ENCODE results near the gene TMEM9.

The TMEM9 gene

GRCh38 chr1:201126463-201126831 lies 27.8 kb downstream of the TMEM9 start:
- DNase-seq: no peak

DNA sequence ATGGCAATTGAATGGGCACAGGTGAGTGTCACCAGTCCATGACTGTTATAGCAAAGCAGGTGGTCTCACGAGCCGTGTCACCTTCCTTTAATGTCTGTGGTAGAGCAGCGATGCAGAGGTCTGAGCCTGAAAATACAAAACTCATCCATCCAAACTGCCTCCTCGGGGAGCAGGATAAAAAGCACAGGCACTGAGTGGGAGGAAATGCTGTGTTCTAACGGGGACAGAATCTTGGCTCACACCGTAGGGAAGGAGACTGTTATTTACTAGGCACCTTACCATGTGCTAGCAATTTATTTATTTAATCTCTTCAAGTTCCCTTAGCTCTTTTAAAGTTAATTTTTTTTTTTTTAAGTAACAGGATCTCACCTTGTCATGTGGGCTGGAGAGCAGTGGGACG lies 28.5 kb downstream of the TMEM9 start:
- no peak for DNase-seq

DNA sequence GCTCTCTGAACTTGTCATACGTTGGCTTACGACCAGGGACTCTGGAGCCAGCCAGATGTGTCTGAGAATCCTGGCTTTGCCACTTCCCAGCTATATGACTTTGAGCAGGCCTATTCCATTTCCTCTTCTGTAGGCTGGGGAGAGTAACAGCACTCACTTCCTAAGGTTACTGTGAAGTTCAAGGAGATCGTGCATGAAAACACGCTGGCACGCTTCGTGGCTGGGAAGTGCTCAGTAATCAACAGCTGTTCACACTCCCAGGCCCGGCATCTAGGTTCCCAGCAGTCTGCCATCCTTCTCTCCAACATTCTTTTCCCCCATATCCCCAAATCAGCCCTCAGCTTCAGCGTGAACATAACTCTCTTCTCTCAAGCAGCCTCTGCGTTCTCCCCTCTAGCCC lies 29.3 kb downstream of the TMEM9 start:
- DNase-seq: no peak

DNA sequence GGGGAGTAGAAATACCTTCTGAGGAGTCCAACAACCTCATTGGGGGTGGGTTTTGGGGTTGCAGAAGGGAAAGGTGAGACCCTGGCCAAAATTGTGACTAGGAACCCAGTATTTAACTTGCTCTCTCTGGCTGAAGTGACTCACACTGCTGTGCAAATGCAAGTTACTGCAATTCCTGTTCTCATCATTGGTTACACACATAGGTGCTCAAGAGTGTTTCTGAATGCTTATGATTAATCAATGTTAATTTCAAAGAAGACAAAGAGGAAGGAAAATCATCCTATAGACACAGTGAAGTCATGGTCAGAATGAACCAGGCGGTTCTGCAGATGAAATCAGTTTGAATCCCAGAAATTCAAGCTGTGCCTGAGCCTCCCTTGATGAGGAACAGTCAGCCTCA lies 30.4 kb downstream of the TMEM9 start:
- no peak for DNase-seq

DNA sequence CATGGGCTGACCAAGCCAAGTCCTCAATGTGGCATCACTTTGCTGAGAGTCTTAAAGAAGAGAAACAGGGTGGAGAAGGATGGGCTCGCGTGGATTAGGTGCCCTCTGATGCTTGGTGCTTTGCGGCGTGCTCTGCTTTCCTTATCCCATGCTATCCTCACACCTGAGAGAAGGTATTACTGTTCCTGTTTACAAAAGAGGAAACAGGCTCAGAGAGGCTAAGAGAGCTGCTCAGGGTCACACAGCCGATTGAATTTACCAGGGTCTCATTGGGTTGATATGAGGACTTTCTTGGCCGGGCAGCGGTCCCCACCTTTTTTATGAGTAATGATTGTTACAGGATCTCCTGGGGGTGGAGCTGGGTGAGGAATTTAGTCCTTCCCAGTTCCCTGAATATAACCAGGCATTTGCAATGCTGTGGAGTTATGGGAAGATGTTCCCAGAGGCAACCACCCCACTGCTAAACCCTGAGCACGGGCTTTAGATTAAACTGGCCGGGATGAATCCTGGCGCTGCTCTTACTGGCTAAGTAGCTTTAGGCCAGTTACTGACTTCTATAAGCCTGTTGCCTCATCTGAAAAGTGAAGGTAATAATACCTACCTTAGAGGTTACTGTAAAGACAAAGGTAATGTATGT lies 31.8 kb downstream of the TMEM9 start:
- no peak for DNase-seq

GRCh38 chr1:201119206-201120197 lies 34.8 kb downstream of the TMEM9 start:
- DNase-seq: peak; percentile 45

DNA sequence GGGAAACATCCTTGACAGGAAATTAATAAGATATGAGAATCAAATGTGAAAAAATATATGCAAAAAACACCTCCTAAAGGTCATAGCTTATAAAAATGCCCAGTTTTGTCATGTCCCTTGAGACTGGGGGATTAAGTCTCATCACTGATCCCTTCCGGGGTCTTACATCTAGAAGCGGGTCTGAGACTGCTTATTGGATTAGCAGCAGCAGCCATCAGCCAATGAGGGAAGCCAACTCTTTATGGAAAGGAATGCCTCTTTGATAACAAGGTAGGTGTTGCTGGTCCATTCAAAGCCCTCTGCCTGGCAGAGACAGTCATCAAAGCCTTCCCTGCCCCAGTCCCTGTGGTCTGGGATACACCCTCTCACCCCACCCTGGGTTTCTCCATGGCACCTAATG lies 38.2 kb downstream of the TMEM9 start:
- DNase-seq: no peak

DNA sequence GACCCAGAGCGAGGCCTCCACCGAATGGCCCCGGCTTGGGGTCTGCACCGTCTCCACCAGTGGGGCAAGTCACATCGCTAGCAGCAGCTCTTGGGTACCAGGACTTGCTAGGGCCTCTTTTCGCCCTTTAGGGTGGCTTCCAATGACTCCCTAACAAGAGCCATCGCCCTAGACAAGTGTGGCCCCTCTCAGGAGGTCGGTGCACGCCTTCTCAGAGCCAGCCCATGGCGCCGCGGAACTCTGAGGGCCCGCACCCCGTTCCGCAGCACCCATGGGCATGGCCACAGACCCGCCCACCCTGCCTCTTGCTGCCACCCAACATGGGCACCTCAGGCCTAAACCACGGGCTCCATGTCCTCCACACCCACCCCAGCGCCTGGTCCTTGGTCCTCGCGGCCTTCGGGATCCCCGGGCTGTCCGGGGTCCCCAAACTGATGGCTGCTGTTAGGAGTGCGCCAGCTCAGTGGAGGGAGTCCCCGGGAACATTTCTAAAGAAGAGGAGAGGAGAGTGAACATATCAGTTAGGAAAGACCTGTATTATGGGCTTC lies 38.8 kb downstream of the TMEM9 start:
- no peak for DNase-seq

- peak; percentile 76 for DNase-seq
These were observed 39.8 kb downstream of the TMEM9 start for GRCh38 chr1:201114245-201115131.

- no peak for DNase-seq
These were observed 40.6 kb downstream of the TMEM9 start for GRCh38 chr1:201113451-201114244.

- no peak for DNase-seq
These were observed 41.3 kb downstream of the TMEM9 start for GRCh38 chr1:201112926-201113325.

DNA sequence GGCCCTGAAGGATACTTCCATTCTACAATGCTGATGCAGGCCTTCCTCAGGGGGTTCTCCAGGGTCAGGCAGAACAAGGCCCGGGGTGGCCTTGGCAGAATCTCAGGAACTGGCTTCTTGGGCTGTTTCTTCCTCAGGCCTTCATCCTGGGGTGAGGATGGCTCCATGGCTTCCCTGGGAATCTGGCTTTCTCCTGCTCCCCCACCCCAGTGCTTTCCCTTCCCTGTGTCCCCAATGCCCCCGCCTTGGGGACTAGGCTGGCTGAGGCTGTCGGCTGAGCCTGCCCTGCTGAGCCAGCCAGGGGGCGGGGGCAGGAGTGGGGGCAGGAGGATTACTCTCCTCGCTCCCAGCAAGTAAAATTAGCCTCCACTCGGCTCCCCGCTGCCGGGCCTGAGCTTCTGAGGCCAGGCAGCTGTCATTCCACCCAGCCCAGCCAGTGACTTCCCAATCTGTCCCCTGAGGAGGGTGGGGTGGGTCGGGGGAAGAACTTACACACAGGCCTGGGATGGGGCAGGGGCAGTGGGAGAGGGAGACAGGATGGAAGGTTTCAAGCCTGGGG lies 42.0 kb downstream of the TMEM9 start, which contains the start of gene CACNA1S:
CACNA1S (minus strand) TSS at position 254 of the 559 bp plus-strand sequence; CDS start at position 167, 87 bp downstream.
- no peak for DNase-seq

- DNase-seq: no peak
These were observed 42.6 kb downstream of the TMEM9 start for GRCh38 chr1:201111672-201112071.

- DNase-seq: no peak
These were observed 43.1 kb downstream of the TMEM9 start for GRCh38 chr1:201111156-201111555.

DNA sequence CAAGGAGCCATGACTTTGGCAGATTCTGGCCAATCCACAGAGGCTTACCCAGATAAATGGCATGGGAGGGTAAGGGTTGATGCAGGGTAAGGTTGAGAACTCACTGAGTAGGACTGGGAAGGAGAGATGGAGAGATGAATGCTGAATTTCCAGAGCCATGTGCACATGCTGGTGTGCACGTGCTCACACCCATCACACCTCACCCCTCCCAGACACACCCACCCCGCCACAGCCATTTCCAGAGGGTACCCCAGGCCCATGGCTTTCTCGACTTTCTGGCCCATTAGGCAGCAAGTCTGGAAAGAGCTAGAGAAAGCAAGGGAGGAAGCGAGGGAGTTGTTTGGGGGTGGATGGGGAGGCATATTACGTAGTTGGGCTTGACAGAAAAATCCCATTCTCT lies 43.7 kb downstream of the TMEM9 start:
- DNase-seq: no peak

DNA sequence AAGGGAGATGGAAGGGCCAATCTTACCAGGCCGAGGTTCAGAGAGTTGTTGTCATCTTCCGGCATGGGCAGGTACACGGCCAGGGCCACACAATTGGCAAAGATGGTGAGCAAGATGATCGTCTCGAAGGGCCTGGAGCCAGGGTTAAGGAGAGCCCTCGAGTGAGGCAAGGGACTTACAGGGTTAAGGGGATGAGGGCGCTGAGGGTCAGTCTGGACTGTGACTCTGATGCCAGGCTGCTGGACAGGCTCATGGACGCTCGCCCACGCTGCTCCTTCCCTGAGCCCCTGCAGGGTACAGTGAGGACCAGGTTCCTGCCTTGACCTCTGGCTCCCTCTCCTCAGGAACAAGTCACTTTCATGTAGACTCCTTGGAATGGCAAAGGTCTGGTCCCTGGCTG lies 44.1 kb downstream of the TMEM9 start:
- no peak for DNase-seq

- DNase-seq: no peak
These were observed 44.6 kb downstream of the TMEM9 start for GRCh38 chr1:201109651-201110050.

DNA sequence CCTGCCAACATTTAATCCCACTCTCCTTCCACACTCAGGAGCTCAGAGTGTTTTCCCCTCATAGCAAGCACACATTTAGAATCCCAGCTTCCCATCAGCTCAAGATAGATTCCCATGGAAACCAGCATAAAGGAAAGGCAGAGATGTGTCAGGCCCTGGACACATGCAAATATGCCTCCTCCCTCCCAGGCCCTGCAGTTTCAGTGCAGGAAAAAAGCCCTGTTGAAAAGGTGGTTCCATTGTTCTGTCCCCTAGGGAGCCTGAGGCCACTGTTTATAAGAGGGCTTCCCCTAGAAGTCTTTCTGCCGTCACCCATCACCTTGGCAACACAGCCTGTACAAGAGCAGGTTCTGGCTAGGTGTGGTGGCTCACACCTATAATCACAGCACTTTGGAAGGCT lies 45.7 kb downstream of the TMEM9 start:
- no peak for DNase-seq

DNA sequence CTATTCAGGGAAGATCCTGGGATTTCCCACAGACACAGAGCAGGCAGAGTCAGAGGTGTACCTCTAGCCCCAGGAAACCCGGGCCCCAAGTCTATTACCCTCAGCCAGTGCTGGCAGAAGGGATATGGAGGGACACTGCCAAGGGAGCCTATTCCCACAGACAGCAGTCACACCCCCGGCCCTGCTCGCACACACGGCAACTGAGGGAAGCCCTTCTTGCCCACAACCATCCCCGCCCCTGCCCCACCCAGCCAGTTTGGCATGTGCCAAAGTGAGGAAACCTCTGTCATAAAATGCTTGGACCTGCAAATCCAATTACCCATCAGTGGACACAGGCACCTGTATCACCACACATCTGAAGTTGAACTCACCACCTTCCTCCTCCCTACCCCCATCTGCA lies 48.6 kb downstream of the TMEM9 start:
- DNase-seq: no peak

- DNase-seq: no peak
These were observed 50.1 kb downstream of the TMEM9 start for GRCh38 chr1:201104141-201104540.

DNA sequence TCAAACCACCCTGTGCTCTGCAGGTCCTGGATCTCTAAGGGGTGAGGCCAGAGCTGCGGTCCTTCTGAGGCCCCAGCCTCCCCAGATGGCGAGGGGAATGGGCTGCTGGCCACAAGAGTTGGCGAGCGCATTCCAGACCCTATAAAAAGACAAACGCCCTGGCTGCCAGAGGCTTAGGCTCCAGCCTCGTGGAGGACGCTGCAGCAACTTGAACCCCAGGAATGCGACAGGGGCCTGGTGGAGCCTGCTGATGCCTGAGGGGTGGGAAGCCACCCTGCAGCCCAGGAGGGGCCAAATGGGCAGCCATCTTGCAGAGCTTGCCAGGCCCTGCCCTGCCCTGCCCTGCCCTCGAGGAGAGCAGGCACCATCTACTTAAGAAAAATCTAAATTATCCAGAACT lies 50.6 kb downstream of the TMEM9 start:
- DNase-seq: no peak

Data from activated CD4-positive, CD25-positive, alpha-beta regulatory T cell treated with anti-CD3 and anti-CD28 coated beads, Interleukin-2, amount 50 U/mL, for 72 hours (primary cell).